Panc1 (cell line): ENCODE data around the gene TSHZ2. TPM values are rescaled to one million over a fixed set of nuclear protein-coding genes. Genes with fewer than 3 reads are reported as not detected.

Experiments used
- ATAC-seq: fragments of 200-7000 bp; cut with Tn5 transposase; 2 replicates; pipeline ENCODE4 v1.9.1; 2020; ENCODE audit warnings: mild to moderate bottlenecking, moderate library complexity
- BruUV-seq: library from RNA; stranded (reverse); fragments of 400-500 nt; replicated peaks from 2 replicates; lab custom pipeline; 2021; lab: Mats Ljungman, UMichigan
- CTCF ChIA-PET: fragments of 300-600 bp; sonication (Branson Sonifier 250); formaldehyde crosslinking; loops from one replicate; lab custom pipeline; 2022; ENCODE audit warnings: antibody characterized with exemption; lab: Charles Lee
- POLR2A ChIA-PET: fragments of 300-600 bp; sonication (Branson Sonifier 250); formaldehyde crosslinking; loops from one replicate; lab custom pipeline; 2022; ENCODE audit warnings: antibody characterized with exemption; lab: Charles Lee
- DNase-seq: peaks from one replicate; pipeline ENCODE4 v3.0.0-alpha.2; 2010; ENCODE audit warnings: low read depth, low spot score
- H3K27ac ChIP-seq: 2 replicates; pipeline ENCODE4 v1.5.1; 2011; ENCODE audit warnings: mild to moderate bottlenecking, low read length, inconsistent platforms
- H3K27me3 ChIP-seq: fragments of 200-500 bp; sonication (Bioruptor generic); 2 replicates; pipeline ENCODE4 v1.6.0; 2014; ENCODE audit warnings: low read length, inconsistent platforms; ENCODE audit not compliant: control insufficient read depth, insufficient read depth
- H3K36me3 ChIP-seq: fragments of 200-500 bp; sonication (Bioruptor generic); 2 replicates; pipeline ENCODE4 v1.5.1; 2014; ENCODE audit warnings: inconsistent platforms, mild to moderate bottlenecking, low read length, moderate library complexity; ENCODE audit not compliant: control insufficient read depth, insufficient read depth
- H3K4me1 ChIP-seq: 2 replicates; pipeline ENCODE4 v1.5.1; 2011; ENCODE audit warnings: inconsistent platforms, mild to moderate bottlenecking, low read length, moderate library complexity; ENCODE audit not compliant: control insufficient read depth, insufficient read depth
- H3K4me3 ChIP-seq, 2 experiments: 2 replicates each; pipeline ENCODE4 v1.5.1; 2011 to 2012; ENCODE audit warnings: low read depth in 2 of 2, low read length in 2 of 2, mild to moderate bottlenecking in 2 of 2, inconsistent platforms in 1 of 2, moderate library complexity in 1 of 2
- H3K9me3 ChIP-seq: fragments of 200-500 bp; sonication (Bioruptor generic); 2 replicates; pipeline ENCODE4 v1.5.1; 2014; ENCODE audit warnings: low read depth, mild to moderate bottlenecking, inconsistent platforms, low read length, moderate library complexity; ENCODE audit not compliant: control insufficient read depth, insufficient read depth
- POLR2AphosphoS5 ChIP-seq: IDR thresholded peaks from 2 replicates; pipeline ENCODE4 v1.6.1; 2012; ENCODE audit warnings: mild to moderate bottlenecking, low read depth, low read length, moderate library complexity
- SIN3A ChIP-seq: IDR thresholded peaks from 2 replicates; pipeline ENCODE4 v1.6.1; 2012; ENCODE audit warnings: low read depth, mild to moderate bottlenecking, low read length, moderate library complexity, borderline replicate concordance; ENCODE audit not compliant: insufficient read depth
- TCF7L2 ChIP-seq: IDR thresholded peaks from 2 replicates; pipeline ENCODE4 v1.6.1; 2011; ENCODE audit warnings: mild to moderate bottlenecking, low read depth, low read length, inconsistent platforms
- in situ Hi-C: cut with HindIII; loops from 2 replicates; pipeline ENCODE4 v1.10.0; 2016; ENCODE audit warnings: low sequenced_read_pairs, low pct_unique_long_range_greater_than_20kb
- intact Hi-C: fragments of 100-400 bp; cut with micrococcal nuclease; formaldehyde crosslinking; loops from one replicate; pipeline ENCODE4 v1.10.0; 2022; ENCODE audit not compliant: unreplicated experiment
- total RNA-seq: library from RNA; stranded (reverse); gene quantifications from one replicate; pipeline ENCODE4 v1.2.1, GENCODE V29; 2021; ENCODE audit not compliant: unreplicated experiment
- TF ChIP-seq, protein P1 (sequence below): fragments of 450-650 bp; IDR thresholded peaks from 2 replicates; pipeline ENCODE4 v1.5.1; 2017; ENCODE audit warnings: mild to moderate bottlenecking
- TF ChIP-seq, protein P2 (sequence below), 2 experiments: IDR thresholded peaks; 2 replicates each; pipeline ENCODE4 v1.6.1; 2011 to 2012; ENCODE audit warnings: low read depth in 2 of 2, control low read depth in 1 of 2, low read length in 1 of 2, mild to moderate bottlenecking in 1 of 2, moderate library complexity in 1 of 2; ENCODE audit not compliant: insufficient read depth in 1 of 2

TSHZ2 gene
- total RNA-seq, 1 experiment from 2014 or later: 0.36 TPM

DNA sequence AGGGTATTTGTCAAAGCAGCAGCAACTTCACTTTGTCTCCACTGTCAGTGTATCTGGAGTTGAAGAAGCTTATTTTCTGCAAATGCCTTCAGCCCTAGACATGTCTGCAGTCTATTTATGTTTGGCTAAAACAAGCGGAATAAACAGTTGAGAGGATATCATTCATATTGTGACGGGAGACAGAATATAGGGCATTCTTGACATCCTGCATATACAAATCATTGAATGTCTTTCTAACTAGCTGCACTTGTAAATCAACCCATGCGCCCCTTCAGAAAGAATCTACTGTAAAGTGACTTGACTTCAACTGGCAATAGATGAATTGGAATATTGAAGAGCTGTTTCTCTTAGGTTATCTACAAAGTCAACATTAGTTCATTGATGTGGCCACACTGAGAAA, 258.9 kb downstream of the TSHZ2 start:
- CTCF ChIA-PET: no interaction called here
- no peak for ATAC-seq

DNA sequence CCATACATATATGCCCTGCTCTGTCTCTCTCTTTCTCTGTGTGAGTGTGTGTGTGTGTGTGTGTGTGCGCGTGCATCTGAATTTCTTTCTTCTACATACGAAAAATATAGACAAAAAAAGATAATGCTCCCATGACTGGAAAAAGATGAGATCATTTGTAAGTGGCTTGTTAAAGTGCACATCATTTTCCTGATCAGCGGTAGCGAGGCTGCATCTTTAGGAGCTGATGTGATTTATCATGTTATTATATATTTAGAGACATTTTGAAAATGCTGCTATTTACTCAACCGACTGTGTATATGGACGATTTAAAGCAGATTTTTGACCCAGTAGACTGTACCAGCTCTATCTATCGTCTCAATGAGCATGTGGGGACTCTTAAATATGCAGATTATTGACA, 265.3 kb downstream of the TSHZ2 start:
- Histone ChIP-seq H3K36me3 (no peaks in the 10 kb centered on the region), H3K27ac (no peak overlapping the region), H3K9me3 (no peaks in the 10 kb centered on the region), H3K27me3 (peaks cover 7% of the 10 kb centered on the region; the same call in 1 of the 2 replicates), H3K4me1 (no peaks in the 10 kb centered on the region), H3K4me3 (no peak overlapping the region)
- ATAC-seq (no peak), DNase-seq (no peak)
- no TSS peak for BruUV-seq
- POLR2A ChIA-PET: no interaction called here
- TF ChIP-seq POLR2AphosphoS5 (no peak), TCF7L2 (no peak), SIN3A (no peak)
- TF ChIP-seq, protein P1, sequence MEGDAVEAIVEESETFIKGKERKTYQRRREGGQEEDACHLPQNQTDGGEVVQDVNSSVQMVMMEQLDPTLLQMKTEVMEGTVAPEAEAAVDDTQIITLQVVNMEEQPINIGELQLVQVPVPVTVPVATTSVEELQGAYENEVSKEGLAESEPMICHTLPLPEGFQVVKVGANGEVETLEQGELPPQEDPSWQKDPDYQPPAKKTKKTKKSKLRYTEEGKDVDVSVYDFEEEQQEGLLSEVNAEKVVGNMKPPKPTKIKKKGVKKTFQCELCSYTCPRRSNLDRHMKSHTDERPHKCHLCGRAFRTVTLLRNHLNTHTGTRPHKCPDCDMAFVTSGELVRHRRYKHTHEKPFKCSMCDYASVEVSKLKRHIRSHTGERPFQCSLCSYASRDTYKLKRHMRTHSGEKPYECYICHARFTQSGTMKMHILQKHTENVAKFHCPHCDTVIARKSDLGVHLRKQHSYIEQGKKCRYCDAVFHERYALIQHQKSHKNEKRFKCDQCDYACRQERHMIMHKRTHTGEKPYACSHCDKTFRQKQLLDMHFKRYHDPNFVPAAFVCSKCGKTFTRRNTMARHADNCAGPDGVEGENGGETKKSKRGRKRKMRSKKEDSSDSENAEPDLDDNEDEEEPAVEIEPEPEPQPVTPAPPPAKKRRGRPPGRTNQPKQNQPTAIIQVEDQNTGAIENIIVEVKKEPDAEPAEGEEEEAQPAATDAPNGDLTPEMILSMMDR: no peak
- TF ChIP-seq, protein P2, sequence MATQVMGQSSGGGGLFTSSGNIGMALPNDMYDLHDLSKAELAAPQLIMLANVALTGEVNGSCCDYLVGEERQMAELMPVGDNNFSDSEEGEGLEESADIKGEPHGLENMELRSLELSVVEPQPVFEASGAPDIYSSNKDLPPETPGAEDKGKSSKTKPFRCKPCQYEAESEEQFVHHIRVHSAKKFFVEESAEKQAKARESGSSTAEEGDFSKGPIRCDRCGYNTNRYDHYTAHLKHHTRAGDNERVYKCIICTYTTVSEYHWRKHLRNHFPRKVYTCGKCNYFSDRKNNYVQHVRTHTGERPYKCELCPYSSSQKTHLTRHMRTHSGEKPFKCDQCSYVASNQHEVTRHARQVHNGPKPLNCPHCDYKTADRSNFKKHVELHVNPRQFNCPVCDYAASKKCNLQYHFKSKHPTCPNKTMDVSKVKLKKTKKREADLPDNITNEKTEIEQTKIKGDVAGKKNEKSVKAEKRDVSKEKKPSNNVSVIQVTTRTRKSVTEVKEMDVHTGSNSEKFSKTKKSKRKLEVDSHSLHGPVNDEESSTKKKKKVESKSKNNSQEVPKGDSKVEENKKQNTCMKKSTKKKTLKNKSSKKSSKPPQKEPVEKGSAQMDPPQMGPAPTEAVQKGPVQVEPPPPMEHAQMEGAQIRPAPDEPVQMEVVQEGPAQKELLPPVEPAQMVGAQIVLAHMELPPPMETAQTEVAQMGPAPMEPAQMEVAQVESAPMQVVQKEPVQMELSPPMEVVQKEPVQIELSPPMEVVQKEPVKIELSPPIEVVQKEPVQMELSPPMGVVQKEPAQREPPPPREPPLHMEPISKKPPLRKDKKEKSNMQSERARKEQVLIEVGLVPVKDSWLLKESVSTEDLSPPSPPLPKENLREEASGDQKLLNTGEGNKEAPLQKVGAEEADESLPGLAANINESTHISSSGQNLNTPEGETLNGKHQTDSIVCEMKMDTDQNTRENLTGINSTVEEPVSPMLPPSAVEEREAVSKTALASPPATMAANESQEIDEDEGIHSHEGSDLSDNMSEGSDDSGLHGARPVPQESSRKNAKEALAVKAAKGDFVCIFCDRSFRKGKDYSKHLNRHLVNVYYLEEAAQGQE (IDR thresholded peaks at IDR 0.05; ENCODE audit: insufficient read depth in 1 of 2, low read depth in 2 of 2, low read length in 1 of 2): no peak
- in situ Hi-C loops: no loop called here
- intact Hi-C loops: no loop called here
- CTCF ChIA-PET: no interaction called here

More for the DNA sequence above, 258.9 kb downstream of the TSHZ2 start:
- intact Hi-C loops: no loop called here
- in situ Hi-C loops: no loop called here
- H3K36me3 ChIP-seq: no peaks in the 10 kb centered on the region
- H3K4me3 ChIP-seq: no peak overlapping the region
- no peak for DNase-seq
- peaks cover 4% of the 10 kb centered on the region; the same call in 1 of the 2 replicates for H3K27me3 ChIP-seq
- H3K27ac ChIP-seq: no peak overlapping the region
- BruUV-seq: no TSS peak
- H3K4me1 ChIP-seq: no peaks in the 10 kb centered on the region
- H3K9me3 ChIP-seq: no peaks in the 10 kb centered on the region
- POLR2A ChIA-PET: no interaction called here
- TF ChIP-seq, protein P1: no peak
- TF ChIP-seq POLR2AphosphoS5: no peak
- no peak for TF ChIP-seq TCF7L2
- TF ChIP-seq, protein P2 (IDR thresholded peaks at IDR 0.05; ENCODE audit: insufficient read depth in 1 of 2, low read depth in 2 of 2, low read length in 1 of 2): no peak
- no peak for TF ChIP-seq SIN3A
